ENCODE results near the gene GSDME.

Gene GSDME

GRCh38 chr7:24786306-24786705 is 29.0 kb upstream of the GSDME start:
- Histone ChIP-seq H3K27me3 (ENCODE audit: insufficient read depth, low read depth) (no peaks in the 10 kb centered on the region), H3K79me2 (ENCODE audit: insufficient read depth, low read depth) (no peaks in the 10 kb centered on the region), H3K4me1 (ENCODE audit: low read depth, poor library complexity, severe bottlenecking) (no peaks in the 10 kb centered on the region), H3K27ac (no peak overlapping the region), H2AFZ (ENCODE audit: low read depth) (no peak overlapping the region), H3K36me3 (ENCODE audit: insufficient read depth) (no peaks in the 10 kb centered on the region), H3K4me2 (no peak overlapping the region), H3K9ac (no peak overlapping the region), H4K20me1 (ENCODE audit: insufficient read depth) (no peaks in the 10 kb centered on the region), H3K4me3 (IDR thresholded peaks at IDR 0.05; ENCODE audit: insufficient read depth, low read depth, low read length) (no peak overlapping the region)
- no peak for TF ChIP-seq CTCF (conservative IDR thresholded peaks at IDR 0.05; ENCODE audit: low read depth, low read length)

GRCh38 chr7:24784277-24784676 is 27.0 kb upstream of the GSDME start:
- no peaks in the 10 kb centered on the region for H3K4me1 ChIP-seq (ENCODE audit: low read depth, poor library complexity, severe bottlenecking)

GRCh38 chr7:24783698-24784097 is 26.4 kb upstream of the GSDME start:
- no peaks in the 10 kb centered on the region for H3K4me1 ChIP-seq (ENCODE audit: low read depth, poor library complexity, severe bottlenecking)

More at GRCh38 chr7:24784277-24784676, 27.0 kb upstream of the GSDME start:
- H3K4me3 ChIP-seq (IDR thresholded peaks at IDR 0.05; ENCODE audit: insufficient read depth, low read depth, low read length), result no peak overlapping the region
- H3K36me3 ChIP-seq (ENCODE audit: insufficient read depth), result no peaks in the 10 kb centered on the region
- TF ChIP-seq CTCF (conservative IDR thresholded peaks at IDR 0.05; ENCODE audit: low read depth, low read length), result no peak
- H2AFZ ChIP-seq (ENCODE audit: low read depth), result no peak overlapping the region
- no peak overlapping the region for H3K9ac ChIP-seq
- no peak overlapping the region for H3K27ac ChIP-seq
- H4K20me1 ChIP-seq (ENCODE audit: insufficient read depth), result no peaks in the 10 kb centered on the region
- no peaks in the 10 kb centered on the region for H3K79me2 ChIP-seq (ENCODE audit: insufficient read depth, low read depth)
- H3K4me2 ChIP-seq, result no peak overlapping the region
- H3K27me3 ChIP-seq (ENCODE audit: insufficient read depth, low read depth), result no peaks in the 10 kb centered on the region

GRCh38 chr7:24781106-24781505 is 23.8 kb upstream of the GSDME start:
- TF ChIP-seq CTCF (conservative IDR thresholded peaks at IDR 0.05; ENCODE audit: low read depth, low read length), result no peak
- no peak overlapping the region for H3K4me2 ChIP-seq

More at GRCh38 chr7:24783698-24784097, 26.4 kb upstream of the GSDME start:
- Histone ChIP-seq H3K27me3 (ENCODE audit: insufficient read depth, low read depth) (no peaks in the 10 kb centered on the region), H3K4me2 (no peak overlapping the region), H3K36me3 (ENCODE audit: insufficient read depth) (no peaks in the 10 kb centered on the region), H3K9ac (no peak overlapping the region), H3K27ac (no peak overlapping the region), H4K20me1 (ENCODE audit: insufficient read depth) (no peaks in the 10 kb centered on the region), H2AFZ (ENCODE audit: low read depth) (no peak overlapping the region), H3K79me2 (ENCODE audit: insufficient read depth, low read depth) (no peaks in the 10 kb centered on the region), H3K4me3 (IDR thresholded peaks at IDR 0.05; ENCODE audit: insufficient read depth, low read depth, low read length) (no peak overlapping the region)
- TF ChIP-seq CTCF (conservative IDR thresholded peaks at IDR 0.05; ENCODE audit: low read depth, low read length), result no peak

More at GRCh38 chr7:24781106-24781505, 23.8 kb upstream of the GSDME start:
- Histone ChIP-seq H3K9ac (no peak overlapping the region), H2AFZ (ENCODE audit: low read depth) (no peak overlapping the region), H3K27ac (no peak overlapping the region), H3K36me3 (ENCODE audit: insufficient read depth) (no peaks in the 10 kb centered on the region), H3K79me2 (ENCODE audit: insufficient read depth, low read depth) (no peaks in the 10 kb centered on the region), H3K4me1 (ENCODE audit: low read depth, poor library complexity, severe bottlenecking) (no peaks in the 10 kb centered on the region), H4K20me1 (ENCODE audit: insufficient read depth) (no peaks in the 10 kb centered on the region), H3K27me3 (ENCODE audit: insufficient read depth, low read depth) (no peaks in the 10 kb centered on the region), H3K4me3 (IDR thresholded peaks at IDR 0.05; ENCODE audit: insufficient read depth, low read depth, low read length) (no peak overlapping the region)

All from KMS-11 (cell line).